Vagina (tissue), 2 donors: ENCODE measurements around the gene MAST4. TPM values are rescaled to one million over a fixed set of nuclear protein-coding genes. Genes with fewer than 3 reads are reported as not detected.

ENCODE experiments used
- DNase-seq, 2 donors: peaks; one replicate each; pipeline ENCODE4 v3.0.0-alpha.2; 2017; ENCODE audit errors: extremely low spot score in 2 of 2
- H3K27ac ChIP-seq: fragments of 200-600 bp; sonication (generic); one replicate; pipeline ENCODE4 v1.5.1; 2019
- H3K27me3 ChIP-seq: fragments of 200-600 bp; sonication (generic); one replicate; pipeline ENCODE4 v1.5.1; 2019
- H3K36me3 ChIP-seq, 2 donors: fragments of 200-600 bp; sonication (generic); one replicate each; pipeline ENCODE4 v1.5.1; 2017 to 2019
- H3K4me1 ChIP-seq: fragments of 200-600 bp; sonication (generic); one replicate; pipeline ENCODE4 v1.5.1; 2019
- H3K4me3 ChIP-seq, 2 donors: fragments of 200-600 bp; sonication (generic); 1 replicate in 1 of 2; 2 replicates in 1 of 2; pipeline ENCODE4 v1.5.1; 2016 to 2019
- H3K9me3 ChIP-seq: fragments of 200-600 bp; sonication (generic); one replicate; pipeline ENCODE4 v1.5.1; 2019
- POLR2A ChIP-seq, 2 donors: fragments of 450-650 bp; IDR thresholded peaks; one replicate each; pipeline ENCODE4 v1.6.1; 2017; ENCODE audit warnings: antibody characterized with exemption in 2 of 2, mild to moderate bottlenecking in 2 of 2, moderate library complexity in 2 of 2
- POLR2AphosphoS5 ChIP-seq, 2 donors: sonication (generic); formaldehyde crosslinking; IDR thresholded peaks; one replicate each; pipeline ENCODE4 v1.9.0; 2017; ENCODE audit warnings: antibody characterized with exemption in 2 of 2, mild to moderate bottlenecking in 2 of 2, low read depth in 1 of 2; ENCODE audit not compliant: insufficient read depth in 1 of 2
- intact Hi-C: fragments of 100-400 bp; cut with DNase I; formaldehyde crosslinking; loops from one replicate; pipeline ENCODE4 v1.15.1; 2023
- total RNA-seq: library from RNA; depleted of rRNA; stranded (reverse); fragments of >200 nt; gene quantifications from one replicate; pipeline ENCODE4 v1.2.3, GENCODE V29; 2016
- TF ChIP-seq, protein P1 (sequence below), 3 experiments: fragments of 450-650 bp in 2 of 3; fragments of 200-600 bp in 1 of 3; sonication (generic) in 1 of 3; IDR thresholded peaks; one replicate each; pipeline ENCODE4 v1.5.1; 2017 to 2019; ENCODE audit warnings: antibody characterized with exemption in 3 of 3, mild to moderate bottlenecking in 2 of 3, moderate library complexity in 2 of 3

Gene MAST4
- total RNA-seq, 1 donor from 2014 or later = 85.9 TPM

- H3K4me1 ChIP-seq = peaks cover 28% of the 10 kb centered on the region
- no peak overlapping the region for H3K27ac ChIP-seq
- no peaks in the 10 kb centered on the region for H3K27me3 ChIP-seq
- H3K9me3 ChIP-seq = no peaks in the 10 kb centered on the region
- H3K36me3 ChIP-seq = no peaks in the 10 kb centered on the region
- TF ChIP-seq POLR2A (IDR thresholded peaks at IDR 0.05) (no peak), POLR2AphosphoS5 (IDR thresholded peaks at IDR 0.05; ENCODE audit: insufficient read depth in 1 of 2, low read depth in 1 of 2) (peak in 1 of 2 donors; percentile 59)
- intact Hi-C loops = loop anchor here (10.0 kb wide), 1 partner anchor 52 kb away; no protein-coding TSS in a partner anchor
- no peak overlapping the region for H3K4me3 ChIP-seq
- DNase-seq = no peak
Observed at GRCh38 chr5:67206929-67207328, 610.7 kb downstream of the MAST4 start.

DNA sequence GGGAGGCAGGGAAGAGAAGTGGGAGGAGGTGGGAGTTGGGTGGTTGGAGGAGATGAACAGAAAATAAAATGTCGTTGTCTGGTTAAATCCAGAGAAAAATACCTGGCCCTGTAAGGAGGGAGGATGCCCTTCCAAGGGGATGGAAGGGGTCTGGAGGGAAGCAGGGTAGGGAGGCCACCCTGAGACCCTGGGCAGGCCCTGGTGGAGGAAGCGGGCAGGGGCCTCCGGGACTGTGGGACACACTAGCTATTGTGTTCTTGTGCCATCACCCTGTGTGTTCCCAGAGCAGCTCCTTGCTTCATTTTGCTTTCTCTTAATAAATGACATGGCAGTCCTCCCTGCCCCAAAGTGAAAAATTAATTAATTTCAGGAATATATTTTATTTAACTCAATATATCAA is 612.2 kb downstream of the MAST4 start:
- intact Hi-C loops = loop anchor here (10.0 kb wide), 1 partner anchor 54 kb away; no protein-coding TSS in a partner anchor
- no peak overlapping the region for H3K4me3 ChIP-seq
- no peak overlapping the region for H3K27ac ChIP-seq
- H3K27me3 ChIP-seq = no peaks in the 10 kb centered on the region
- no peak for DNase-seq
- no peak for TF ChIP-seq POLR2AphosphoS5 (IDR thresholded peaks at IDR 0.05; ENCODE audit: insufficient read depth in 1 of 2, low read depth in 1 of 2)
- TF ChIP-seq POLR2A (IDR thresholded peaks at IDR 0.05) = no peak
- TF ChIP-seq, protein P1, sequence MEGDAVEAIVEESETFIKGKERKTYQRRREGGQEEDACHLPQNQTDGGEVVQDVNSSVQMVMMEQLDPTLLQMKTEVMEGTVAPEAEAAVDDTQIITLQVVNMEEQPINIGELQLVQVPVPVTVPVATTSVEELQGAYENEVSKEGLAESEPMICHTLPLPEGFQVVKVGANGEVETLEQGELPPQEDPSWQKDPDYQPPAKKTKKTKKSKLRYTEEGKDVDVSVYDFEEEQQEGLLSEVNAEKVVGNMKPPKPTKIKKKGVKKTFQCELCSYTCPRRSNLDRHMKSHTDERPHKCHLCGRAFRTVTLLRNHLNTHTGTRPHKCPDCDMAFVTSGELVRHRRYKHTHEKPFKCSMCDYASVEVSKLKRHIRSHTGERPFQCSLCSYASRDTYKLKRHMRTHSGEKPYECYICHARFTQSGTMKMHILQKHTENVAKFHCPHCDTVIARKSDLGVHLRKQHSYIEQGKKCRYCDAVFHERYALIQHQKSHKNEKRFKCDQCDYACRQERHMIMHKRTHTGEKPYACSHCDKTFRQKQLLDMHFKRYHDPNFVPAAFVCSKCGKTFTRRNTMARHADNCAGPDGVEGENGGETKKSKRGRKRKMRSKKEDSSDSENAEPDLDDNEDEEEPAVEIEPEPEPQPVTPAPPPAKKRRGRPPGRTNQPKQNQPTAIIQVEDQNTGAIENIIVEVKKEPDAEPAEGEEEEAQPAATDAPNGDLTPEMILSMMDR (IDR thresholded peaks at IDR 0.05) = no peak
- H3K4me1 ChIP-seq = peaks cover 28% of the 10 kb centered on the region
- no peaks in the 10 kb centered on the region for H3K9me3 ChIP-seq
- H3K36me3 ChIP-seq = no peaks in the 10 kb centered on the region

- intact Hi-C loops = loop anchor here (10.0 kb wide), 1 partner anchor 54 kb away; no protein-coding TSS in a partner anchor
- TF ChIP-seq, protein P1 (IDR thresholded peaks at IDR 0.05) = peak; percentile 73 to 93 (median 83)
- TF ChIP-seq POLR2AphosphoS5 (IDR thresholded peaks at IDR 0.05; ENCODE audit: insufficient read depth in 1 of 2, low read depth in 1 of 2) (peak in 1 of 2 donors; percentile 77), POLR2A (IDR thresholded peaks at IDR 0.05) (no peak)
- DNase-seq = no peak
Observed at GRCh38 chr5:67209141-67209771, 613.1 kb downstream of the MAST4 start.

GRCh38 chr5:67211926-67212325 is 615.7 kb downstream of the MAST4 start:
- no peak for DNase-seq
- intact Hi-C loops = no loop called here
- TF ChIP-seq, protein P1 (IDR thresholded peaks at IDR 0.05) = no peak
- TF ChIP-seq POLR2AphosphoS5 (IDR thresholded peaks at IDR 0.05; ENCODE audit: insufficient read depth in 1 of 2, low read depth in 1 of 2) = no peak
- no peak for TF ChIP-seq POLR2A (IDR thresholded peaks at IDR 0.05)
- Histone ChIP-seq H3K27me3 (no peaks in the 10 kb centered on the region), H3K27ac (no peak overlapping the region), H3K4me1 (peaks cover 22% of the 10 kb centered on the region), H3K36me3 (no peaks in the 10 kb centered on the region), H3K9me3 (no peaks in the 10 kb centered on the region), H3K4me3 (no peak overlapping the region)

More at GRCh38 chr5:67209141-67209771, 613.1 kb downstream of the MAST4 start:
- Histone ChIP-seq H3K4me3 (no peak overlapping the region), H3K9me3 (no peaks in the 10 kb centered on the region), H3K4me1 (peaks cover 25% of the 10 kb centered on the region), H3K27me3 (no peaks in the 10 kb centered on the region), H3K27ac (no peak overlapping the region), H3K36me3 (no peaks in the 10 kb centered on the region)

DNA sequence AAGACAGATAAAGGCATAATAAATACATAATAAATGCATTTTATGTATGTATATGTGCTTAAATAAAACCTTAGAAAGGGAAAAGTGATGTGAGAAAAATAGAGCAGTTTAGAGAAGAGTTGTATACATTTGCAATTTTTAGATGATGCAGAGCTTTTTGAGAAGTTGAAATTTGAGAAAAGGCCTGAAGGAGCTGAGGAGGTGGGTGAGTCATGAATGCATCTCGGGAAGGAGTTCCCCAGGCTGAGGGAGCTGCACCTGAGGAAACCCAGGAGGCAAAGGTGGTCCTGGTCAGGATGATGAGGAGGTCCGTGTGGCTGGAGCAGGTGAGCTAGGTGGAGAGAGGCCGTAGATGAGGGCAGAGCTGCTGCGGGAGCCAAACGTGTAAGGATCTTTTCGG is 617.8 kb downstream of the MAST4 start:
- TF ChIP-seq POLR2AphosphoS5 (IDR thresholded peaks at IDR 0.05; ENCODE audit: insufficient read depth in 1 of 2, low read depth in 1 of 2) (no peak), POLR2A (IDR thresholded peaks at IDR 0.05) (no peak)
- TF ChIP-seq, protein P1 (IDR thresholded peaks at IDR 0.05) = no peak
- no peak overlapping the region for H3K27ac ChIP-seq
- H3K36me3 ChIP-seq = no peaks in the 10 kb centered on the region
- DNase-seq = no peak
- H3K9me3 ChIP-seq = no peaks in the 10 kb centered on the region
- H3K27me3 ChIP-seq = no peaks in the 10 kb centered on the region
- intact Hi-C loops = no loop called here
- peaks cover 24% of the 10 kb centered on the region for H3K4me1 ChIP-seq
- no peak overlapping the region for H3K4me3 ChIP-seq
